ENCODE results near the gene PSMD1. TPM values are rescaled to one million over a fixed set of nuclear protein-coding genes. Genes with fewer than 3 reads are reported as not detected.
"Not testable (repeated sequence)": the region's sequence is repeated elsewhere in the genome, so short reads cannot be mapped to it uniquely, and the experiment has no call there.

PSMD1 gene
- total RNA-seq, 1 experiment from 2014 or later: 92.1 TPM

DNA sequence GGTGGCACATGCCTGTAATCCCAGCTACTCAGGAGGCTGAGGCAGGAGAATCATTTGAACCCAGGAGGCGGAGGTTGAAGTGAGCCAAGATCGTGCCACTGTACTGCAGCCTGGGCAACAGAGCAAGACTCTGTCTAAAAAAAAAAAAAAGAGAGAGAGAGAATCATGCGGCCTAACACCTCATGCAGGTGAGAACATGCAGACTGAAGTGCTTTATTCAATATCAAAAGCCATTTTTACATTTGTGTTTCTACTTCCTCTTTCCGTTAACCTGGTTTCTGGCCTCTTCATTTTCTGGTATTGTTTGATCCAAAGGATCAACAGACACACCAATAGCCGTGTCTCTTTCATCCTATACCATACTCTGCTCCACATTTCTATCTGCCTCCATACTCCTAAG is 122.1 kb downstream of the PSMD1 start:
- H3K27ac ChIP-seq (ENCODE audit: low read length); H3K9me3 ChIP-seq (ENCODE audit: low read length); H3K79me2 ChIP-seq (ENCODE audit: low read length); H3K27me3 ChIP-seq (ENCODE audit: low read length); H3K4me3 ChIP-seq (ENCODE audit: low read length); H3K4me1 ChIP-seq (ENCODE audit: low read length); H3K36me3 ChIP-seq (ENCODE audit: insufficient read depth, low read length); DNase-seq; H4K20me1 ChIP-seq (ENCODE audit: insufficient read depth, low read depth, low read length); H2AFZ ChIP-seq (ENCODE audit: low read length); H3K4me2 ChIP-seq (ENCODE audit: low read depth, low read length, poor library complexity, severe bottlenecking); H3K9me2 ChIP-seq (replicated peaks; ENCODE audit: insufficient read depth, low read length); H3K9ac ChIP-seq (ENCODE audit: low read length): not testable (repeated sequence)

DNA sequence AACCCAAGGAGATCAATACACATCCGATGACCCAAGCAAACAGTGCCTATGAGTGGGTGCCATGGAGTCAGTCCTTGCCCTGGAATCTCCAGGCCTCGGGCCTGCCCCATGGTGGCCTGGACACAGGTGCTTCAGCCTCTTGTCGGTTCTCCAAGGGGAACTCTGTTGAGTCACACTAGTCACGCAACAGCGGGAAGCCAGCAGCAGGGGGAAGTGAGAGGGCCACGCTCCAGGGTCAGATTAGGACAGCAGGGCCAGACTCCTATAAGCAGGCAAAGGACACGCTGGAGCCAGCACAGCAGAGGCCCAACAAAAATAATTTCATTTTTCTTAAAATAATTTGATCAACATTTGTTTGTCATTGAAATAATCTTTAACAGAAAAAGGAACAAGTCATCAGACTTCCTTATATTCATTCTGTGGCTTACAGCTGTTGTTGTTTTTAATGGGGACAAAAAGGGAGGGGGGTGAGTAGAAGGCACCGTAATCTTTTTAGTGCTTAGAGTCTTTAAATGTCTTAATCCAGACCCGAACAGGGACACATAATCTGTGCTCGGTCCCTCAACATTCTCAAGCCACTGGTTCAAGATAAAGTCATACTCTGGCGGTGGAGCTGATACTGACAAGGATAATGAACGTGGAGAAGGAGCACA is 125.3 kb downstream of the PSMD1 start:
- Histone ChIP-seq H3K9ac (ENCODE audit: low read length) (no peak overlapping the region), H4K20me1 (ENCODE audit: insufficient read depth, low read depth, low read length) (no peaks in the 10 kb centered on the region), H3K9me3 (ENCODE audit: low read length) (no peaks in the 10 kb centered on the region), H3K9me2 (replicated peaks; ENCODE audit: insufficient read depth, low read length) (no peaks in the 10 kb centered on the region), H2AFZ (ENCODE audit: low read length) (no peak overlapping the region), H3K27me3 (ENCODE audit: low read length) (no peaks in the 10 kb centered on the region), H3K79me2 (ENCODE audit: low read length) (no peaks in the 10 kb centered on the region), H3K27ac (ENCODE audit: low read length) (no peak overlapping the region), H3K36me3 (ENCODE audit: insufficient read depth, low read length) (no peaks in the 10 kb centered on the region), H3K4me3 (ENCODE audit: low read length) (no peak overlapping the region), H3K4me1 (ENCODE audit: low read length) (peaks cover 2% of the 10 kb centered on the region; the same call in 1 of the 2 replicates), H3K4me2 (ENCODE audit: low read depth, low read length, poor library complexity, severe bottlenecking) (no peak overlapping the region)
- DNase-seq: no peak

DNA sequence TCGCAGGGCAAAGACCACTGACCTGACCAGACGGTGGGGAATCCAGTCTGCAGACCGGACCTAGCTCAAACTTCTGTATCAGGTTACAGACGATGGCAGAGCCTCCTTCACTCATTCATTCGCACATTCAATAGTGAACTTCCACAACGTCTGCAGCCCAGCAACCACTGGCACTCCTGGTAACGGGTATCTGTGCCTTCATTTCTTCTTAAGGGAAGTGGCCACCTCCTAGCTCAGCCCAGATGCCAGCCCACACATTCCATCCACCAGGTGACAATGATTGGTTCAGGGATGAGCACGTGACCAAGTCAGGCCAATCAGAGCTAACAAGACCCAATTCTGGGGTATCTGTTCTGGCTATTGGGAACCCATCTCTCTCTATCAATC is 125.8 kb downstream of the PSMD1 start:
- no peaks in the 10 kb centered on the region for H4K20me1 ChIP-seq (ENCODE audit: insufficient read depth, low read depth, low read length)
- H3K27me3 ChIP-seq (ENCODE audit: low read length): no peaks in the 10 kb centered on the region
- no peaks in the 10 kb centered on the region for H3K79me2 ChIP-seq (ENCODE audit: low read length)
- no peak overlapping the region for H3K9ac ChIP-seq (ENCODE audit: low read length)
- no peaks in the 10 kb centered on the region for H3K9me3 ChIP-seq (ENCODE audit: low read length)
- H3K4me2 ChIP-seq (ENCODE audit: low read depth, low read length, poor library complexity, severe bottlenecking): no peak overlapping the region
- no peak overlapping the region for H3K27ac ChIP-seq (ENCODE audit: low read length)
- H3K36me3 ChIP-seq (ENCODE audit: insufficient read depth, low read length): no peaks in the 10 kb centered on the region
- H2AFZ ChIP-seq (ENCODE audit: low read length): no peak overlapping the region
- H3K4me1 ChIP-seq (ENCODE audit: low read length): peaks cover 2% of the 10 kb centered on the region; the same call in 1 of the 2 replicates
- no peaks in the 10 kb centered on the region for H3K9me2 ChIP-seq (replicated peaks; ENCODE audit: insufficient read depth, low read length)
- DNase-seq: no peak
- no peak overlapping the region for H3K4me3 ChIP-seq (ENCODE audit: low read length)

DNA sequence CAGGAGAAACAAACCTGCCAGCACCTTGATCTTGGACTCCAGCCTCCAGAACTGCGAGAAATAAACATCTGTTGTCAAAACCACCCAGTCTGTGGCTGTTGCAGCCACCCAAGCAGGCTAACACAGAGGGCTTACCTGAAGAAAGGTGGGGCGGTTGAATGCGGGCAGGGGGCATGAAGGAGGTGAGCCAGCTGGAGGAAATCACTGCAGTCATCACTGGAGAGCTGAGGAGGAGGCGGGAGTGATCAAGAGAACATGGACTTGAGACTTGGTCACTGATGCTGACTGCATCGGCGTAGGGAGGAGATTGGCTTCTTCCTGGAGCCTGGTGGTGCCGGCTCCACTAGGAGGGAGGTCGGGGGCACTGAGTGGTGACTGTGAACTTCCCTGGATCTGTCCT is 127.2 kb downstream of the PSMD1 start:
- H3K79me2 ChIP-seq (ENCODE audit: low read length): no peaks in the 10 kb centered on the region
- H3K9ac ChIP-seq (ENCODE audit: low read length): no peak overlapping the region
- H3K27me3 ChIP-seq (ENCODE audit: low read length): no peaks in the 10 kb centered on the region
- H4K20me1 ChIP-seq (ENCODE audit: insufficient read depth, low read depth, low read length): no peaks in the 10 kb centered on the region
- H3K36me3 ChIP-seq (ENCODE audit: insufficient read depth, low read length): no peaks in the 10 kb centered on the region
- H3K9me3 ChIP-seq (ENCODE audit: low read length): no peaks in the 10 kb centered on the region
- no peak overlapping the region for H3K4me2 ChIP-seq (ENCODE audit: low read depth, low read length, poor library complexity, severe bottlenecking)
- H3K27ac ChIP-seq (ENCODE audit: low read length): no peak overlapping the region
- no peak for DNase-seq
- no peak overlapping the region for H2AFZ ChIP-seq (ENCODE audit: low read length)
- no peak overlapping the region for H3K4me3 ChIP-seq (ENCODE audit: low read length)
- no peaks in the 10 kb centered on the region for H3K9me2 ChIP-seq (replicated peaks; ENCODE audit: insufficient read depth, low read length)
- peaks cover 2% of the 10 kb centered on the region; the same call in 1 of the 2 replicates for H3K4me1 ChIP-seq (ENCODE audit: low read length)

DNA sequence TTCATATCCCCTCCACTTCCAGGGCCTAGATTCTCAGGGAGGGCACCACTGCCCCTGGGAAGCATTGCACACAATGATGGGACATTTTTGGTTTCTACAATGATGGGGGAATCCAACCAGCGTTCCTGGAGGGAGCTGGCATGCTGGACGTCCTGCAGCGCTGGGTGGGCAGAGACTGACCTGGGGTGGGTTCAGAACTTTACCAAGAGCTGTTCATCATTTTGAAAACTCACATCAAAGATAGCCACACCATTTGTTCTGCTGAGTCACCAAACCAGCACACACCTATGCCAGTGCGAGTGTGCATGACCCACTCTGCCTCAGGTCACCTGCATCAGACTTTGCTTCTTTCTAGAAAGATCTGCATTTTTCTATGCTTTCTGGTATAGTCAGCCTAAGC is 127.7 kb downstream of the PSMD1 start:
- H3K27me3 ChIP-seq (ENCODE audit: low read length): no peaks in the 10 kb centered on the region
- no peaks in the 10 kb centered on the region for H3K9me2 ChIP-seq (replicated peaks; ENCODE audit: insufficient read depth, low read length)
- no peak overlapping the region for H3K4me2 ChIP-seq (ENCODE audit: low read depth, low read length, poor library complexity, severe bottlenecking)
- H3K4me3 ChIP-seq (ENCODE audit: low read length): no peak overlapping the region
- peaks cover 2% of the 10 kb centered on the region; the same call in 1 of the 2 replicates for H3K4me1 ChIP-seq (ENCODE audit: low read length)
- H3K27ac ChIP-seq (ENCODE audit: low read length): no peak overlapping the region
- no peak overlapping the region for H2AFZ ChIP-seq (ENCODE audit: low read length)
- no peak overlapping the region for H3K9ac ChIP-seq (ENCODE audit: low read length)
- no peaks in the 10 kb centered on the region for H4K20me1 ChIP-seq (ENCODE audit: insufficient read depth, low read depth, low read length)
- DNase-seq: no peak
- no peaks in the 10 kb centered on the region for H3K36me3 ChIP-seq (ENCODE audit: insufficient read depth, low read length)
- H3K79me2 ChIP-seq (ENCODE audit: low read length): no peaks in the 10 kb centered on the region
- H3K9me3 ChIP-seq (ENCODE audit: low read length): no peaks in the 10 kb centered on the region

DNA sequence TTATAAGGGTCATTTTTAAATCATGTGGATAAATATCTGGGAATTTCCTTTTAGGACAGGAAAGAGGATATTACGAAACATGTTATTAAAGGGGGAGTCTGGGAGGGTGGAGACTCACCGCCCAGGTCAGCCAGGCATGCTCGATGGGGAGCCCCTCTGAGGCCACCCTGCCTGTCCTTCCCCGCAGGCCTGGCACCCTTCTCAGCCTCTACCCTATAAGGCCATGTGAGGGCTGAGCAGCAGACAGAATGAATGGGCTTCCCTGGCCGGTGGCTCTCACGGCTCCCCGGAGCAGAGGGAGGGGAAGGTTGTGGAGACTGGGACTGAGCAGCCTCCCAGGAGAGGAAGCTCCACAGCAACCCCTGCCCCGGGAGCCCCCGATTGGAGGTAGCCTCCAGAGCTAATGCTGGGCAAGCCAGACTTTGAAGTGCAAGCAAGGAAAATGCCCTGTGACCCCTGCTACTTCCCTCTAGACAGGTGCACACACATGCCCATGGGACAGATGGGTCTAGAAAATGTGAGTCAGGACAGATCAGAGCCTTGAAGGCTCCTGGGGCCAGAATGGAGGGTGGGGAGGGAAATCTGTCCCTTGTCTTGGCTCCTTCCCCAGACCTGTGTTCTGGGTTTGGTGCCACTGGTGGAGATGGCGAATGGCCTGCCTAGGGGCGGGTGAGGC is 128.5 kb downstream of the PSMD1 start:
- H3K9ac ChIP-seq (ENCODE audit: low read length): no peak overlapping the region
- H3K4me2 ChIP-seq (ENCODE audit: low read depth, low read length, poor library complexity, severe bottlenecking): no peak overlapping the region
- peaks cover 2% of the 10 kb centered on the region; the same call in 1 of the 2 replicates for H3K4me1 ChIP-seq (ENCODE audit: low read length)
- H3K27ac ChIP-seq (ENCODE audit: low read length): no peak overlapping the region
- no peaks in the 10 kb centered on the region for H3K9me3 ChIP-seq (ENCODE audit: low read length)
- H4K20me1 ChIP-seq (ENCODE audit: insufficient read depth, low read depth, low read length): no peaks in the 10 kb centered on the region
- H3K9me2 ChIP-seq (replicated peaks; ENCODE audit: insufficient read depth, low read length): no peaks in the 10 kb centered on the region
- no peaks in the 10 kb centered on the region for H3K36me3 ChIP-seq (ENCODE audit: insufficient read depth, low read length)
- no peak for DNase-seq
- no peak overlapping the region for H2AFZ ChIP-seq (ENCODE audit: low read length)
- H3K79me2 ChIP-seq (ENCODE audit: low read length): no peaks in the 10 kb centered on the region
- H3K27me3 ChIP-seq (ENCODE audit: low read length): no peaks in the 10 kb centered on the region
- no peak overlapping the region for H3K4me3 ChIP-seq (ENCODE audit: low read length)

DNA sequence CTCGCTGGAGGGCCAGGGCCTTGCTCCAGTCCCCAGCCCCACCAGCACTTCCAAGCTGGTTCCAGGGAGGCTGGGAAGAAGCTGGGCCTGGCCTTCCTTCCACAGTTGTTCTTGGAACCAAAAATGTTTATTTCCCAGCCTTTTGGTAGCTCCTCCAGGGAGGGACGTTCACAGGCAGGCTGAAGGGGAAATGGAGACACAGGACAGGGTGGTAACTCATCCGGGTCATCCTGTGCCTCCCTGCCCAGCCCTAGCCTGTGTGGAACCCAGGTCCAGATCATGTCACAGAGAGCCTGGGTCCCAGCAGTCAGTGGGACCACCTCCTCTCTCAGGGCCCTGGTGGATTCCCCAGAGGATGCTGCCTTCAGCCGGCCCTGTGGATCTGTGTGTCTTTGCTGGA is 129.2 kb downstream of the PSMD1 start:
- Histone ChIP-seq H3K27ac (ENCODE audit: low read length) (no peak overlapping the region), H3K4me2 (ENCODE audit: low read depth, low read length, poor library complexity, severe bottlenecking) (no peak overlapping the region), H3K4me3 (ENCODE audit: low read length) (no peak overlapping the region), H2AFZ (ENCODE audit: low read length) (no peak overlapping the region), H3K9me2 (replicated peaks; ENCODE audit: insufficient read depth, low read length) (no peaks in the 10 kb centered on the region), H3K27me3 (ENCODE audit: low read length) (no peaks in the 10 kb centered on the region), H3K79me2 (ENCODE audit: low read length) (no peaks in the 10 kb centered on the region), H4K20me1 (ENCODE audit: insufficient read depth, low read depth, low read length) (no peaks in the 10 kb centered on the region), H3K4me1 (ENCODE audit: low read length) (0 out of 2 replicates have a peak, but pooled peaks cover 2% of the 10 kb centered on the region), H3K9me3 (ENCODE audit: low read length) (no peaks in the 10 kb centered on the region), H3K9ac (ENCODE audit: low read length) (no peak overlapping the region), H3K36me3 (ENCODE audit: insufficient read depth, low read length) (no peaks in the 10 kb centered on the region)
- DNase-seq: no peak

DNA sequence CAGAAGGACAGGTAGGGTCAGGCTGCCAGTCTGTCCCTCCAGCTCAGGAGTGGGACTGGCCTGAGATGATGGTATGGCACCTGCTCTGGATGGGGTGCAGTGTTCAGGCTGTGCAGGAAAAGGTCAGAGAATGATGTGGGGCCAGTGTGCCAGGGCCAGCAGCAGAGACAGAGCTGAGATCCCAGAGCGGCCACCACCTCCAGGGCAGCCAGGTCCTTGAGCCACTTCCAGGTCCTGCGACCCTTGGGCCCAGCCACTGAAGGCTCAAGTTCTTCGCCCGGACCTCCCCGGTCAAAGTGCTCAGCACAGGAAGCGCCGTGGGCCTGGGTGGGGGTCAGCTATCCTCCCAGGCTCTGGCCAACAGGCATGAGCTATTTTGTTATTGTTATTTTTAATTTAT is 129.7 kb downstream of the PSMD1 start:
- Histone ChIP-seq H2AFZ (ENCODE audit: low read length) (no peak overlapping the region), H3K9me2 (replicated peaks; ENCODE audit: insufficient read depth, low read length) (no peaks in the 10 kb centered on the region), H3K4me2 (ENCODE audit: low read depth, low read length, poor library complexity, severe bottlenecking) (no peak overlapping the region), H3K4me3 (ENCODE audit: low read length) (no peak overlapping the region), H3K4me1 (ENCODE audit: low read length) (0 out of 2 replicates have a peak, but pooled peaks cover 2% of the 10 kb centered on the region), H3K27me3 (ENCODE audit: low read length) (no peaks in the 10 kb centered on the region), H3K27ac (ENCODE audit: low read length) (no peak overlapping the region), H4K20me1 (ENCODE audit: insufficient read depth, low read depth, low read length) (no peaks in the 10 kb centered on the region), H3K79me2 (ENCODE audit: low read length) (no peaks in the 10 kb centered on the region), H3K36me3 (ENCODE audit: insufficient read depth, low read length) (no peaks in the 10 kb centered on the region), H3K9ac (ENCODE audit: low read length) (no peak overlapping the region), H3K9me3 (ENCODE audit: low read length) (no peaks in the 10 kb centered on the region)
- no peak for DNase-seq
